Measurements from ENCODE around the gene NLRC3.
"Not testable (repeated sequence)": the region's sequence is repeated elsewhere in the genome, so short reads cannot be mapped to it uniquely, and the experiment has no call there.

NLRC3 gene

DNA sequence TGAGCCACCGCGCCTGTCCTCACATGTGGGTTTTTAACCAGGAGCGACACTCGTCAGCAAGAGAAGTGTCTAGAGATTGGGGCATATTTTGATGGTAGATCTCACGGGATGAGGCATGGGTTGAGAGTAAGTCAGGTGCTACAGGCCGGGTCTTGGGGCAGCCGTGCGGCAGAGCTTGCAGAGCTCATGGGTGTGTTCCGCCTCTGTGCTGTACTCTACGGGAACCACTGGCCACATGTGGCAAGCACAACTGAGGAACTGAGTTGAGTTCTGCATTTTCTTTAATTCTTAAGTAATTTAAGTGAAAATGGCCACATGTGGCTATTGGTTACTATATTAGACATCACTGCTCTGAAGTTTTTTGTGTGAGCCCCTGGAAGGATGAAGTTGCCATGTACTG, 66.8 kb downstream of the NLRC3 start:
- DNase-seq: no peak

- peak; percentile 73 for DNase-seq
Measured at GRCh38 chr16:3509470-3509928, 67.7 kb downstream of the NLRC3 start.

DNA sequence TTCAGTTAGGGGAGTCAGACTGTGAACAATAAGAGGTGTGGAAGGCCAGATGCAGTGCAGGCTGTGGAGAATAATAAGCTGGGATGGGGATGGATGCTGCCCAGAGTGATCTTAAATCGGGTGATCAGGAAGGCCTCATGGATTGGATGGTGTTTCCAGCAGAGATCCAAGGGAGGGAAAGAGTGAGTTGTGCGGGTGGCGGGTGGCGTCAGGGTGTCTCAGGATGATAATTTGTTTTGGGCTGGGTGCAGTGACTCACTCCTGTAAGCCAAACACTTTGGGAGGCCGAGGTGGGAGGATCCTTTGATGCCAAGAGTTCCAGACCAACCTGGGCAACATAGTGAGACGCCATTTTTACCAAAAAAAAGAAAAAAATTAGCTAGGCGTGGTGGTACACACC, 68.5 kb downstream of the NLRC3 start:
- DNase-seq: peak; percentile 26

GRCh38 chr16:3503523-3503922, 73.7 kb downstream of the NLRC3 start:
- DNase-seq: peak; percentile 65

DNA sequence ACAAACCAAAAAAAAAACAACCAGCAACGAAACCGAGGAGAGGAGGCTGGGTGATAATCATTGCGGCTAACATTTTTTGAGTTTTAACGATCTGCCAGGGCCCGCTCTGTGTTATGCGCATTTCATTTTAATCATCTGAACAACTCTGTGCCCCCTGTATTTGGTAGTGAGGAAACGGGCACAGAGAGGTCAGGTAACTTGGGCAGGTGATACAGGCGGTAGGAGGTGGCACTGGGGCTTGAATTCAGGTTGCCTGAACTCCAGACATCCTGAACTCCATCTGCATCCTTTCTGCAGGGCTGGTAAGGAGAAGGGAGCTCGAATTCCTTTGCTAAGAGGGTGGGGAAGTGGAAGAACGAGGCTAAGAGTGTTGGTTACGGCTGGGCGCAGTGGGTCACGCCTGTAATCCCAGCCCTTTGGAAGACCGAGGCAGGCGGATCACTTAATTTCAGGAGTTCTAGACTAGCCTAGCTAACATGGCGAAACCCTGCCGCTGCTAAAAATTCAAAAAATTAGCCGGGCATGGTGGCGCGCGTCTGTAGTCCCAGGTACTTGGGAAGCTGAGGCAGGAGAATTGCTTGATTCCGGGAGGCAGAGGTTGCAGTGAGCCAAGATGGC, 75.3 kb downstream of the NLRC3 start:
- DNase-seq: no peak

DNA sequence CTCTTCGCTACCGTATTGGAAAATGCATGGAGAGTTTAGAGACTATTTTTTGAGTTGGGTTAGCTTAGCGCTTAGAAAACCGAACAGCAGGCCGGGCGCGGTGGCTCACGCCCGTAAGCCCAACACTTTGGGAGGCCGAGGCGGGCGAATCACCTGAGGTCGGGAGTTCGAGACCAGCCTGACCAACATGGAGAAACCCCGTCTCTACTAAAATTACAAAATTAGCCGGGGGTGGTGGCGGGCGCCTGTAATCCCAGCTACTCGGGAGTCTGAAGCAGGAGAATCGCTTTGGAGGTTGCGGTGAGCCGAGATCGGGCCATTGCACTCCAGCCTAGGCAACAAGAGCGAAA, 75.8 kb downstream of the NLRC3 start:
- DNase-seq: not testable (repeated sequence)

DNA sequence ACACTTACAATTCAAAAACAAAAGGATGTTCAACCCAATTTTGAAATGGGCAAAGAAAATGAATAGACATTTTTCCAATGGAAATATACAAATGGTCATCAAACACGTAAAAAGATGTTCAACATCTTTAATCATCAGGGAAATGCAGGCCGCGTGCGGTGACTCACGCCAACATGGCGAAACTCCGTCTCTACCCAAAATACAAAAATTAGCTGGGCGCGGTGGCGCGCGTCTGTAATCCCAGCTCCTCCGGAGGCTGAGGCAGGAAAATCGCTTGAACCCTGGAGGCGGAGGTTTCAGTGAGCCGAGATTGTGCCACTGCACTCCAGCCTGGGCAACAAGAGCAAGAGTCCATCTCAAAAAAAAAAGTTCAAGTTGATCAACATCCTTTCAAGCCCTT, 78.2 kb downstream of the NLRC3 start:
- DNase-seq: no peak

GRCh38 chr16:3497771-3498170, 79.4 kb downstream of the NLRC3 start:
- DNase-seq: no peak

- no peak for DNase-seq
Measured at GRCh38 chr16:3496386-3496785, 80.8 kb downstream of the NLRC3 start.

GRCh38 chr16:3495176-3495575, 82.0 kb downstream of the NLRC3 start, which contains the start of gene C16orf90:
Gene C16orf90 (minus strand): TSS chr16:3495489. CDS start chr16:3495421, 68 bp downstream.
- DNase-seq: no peak

DNA sequence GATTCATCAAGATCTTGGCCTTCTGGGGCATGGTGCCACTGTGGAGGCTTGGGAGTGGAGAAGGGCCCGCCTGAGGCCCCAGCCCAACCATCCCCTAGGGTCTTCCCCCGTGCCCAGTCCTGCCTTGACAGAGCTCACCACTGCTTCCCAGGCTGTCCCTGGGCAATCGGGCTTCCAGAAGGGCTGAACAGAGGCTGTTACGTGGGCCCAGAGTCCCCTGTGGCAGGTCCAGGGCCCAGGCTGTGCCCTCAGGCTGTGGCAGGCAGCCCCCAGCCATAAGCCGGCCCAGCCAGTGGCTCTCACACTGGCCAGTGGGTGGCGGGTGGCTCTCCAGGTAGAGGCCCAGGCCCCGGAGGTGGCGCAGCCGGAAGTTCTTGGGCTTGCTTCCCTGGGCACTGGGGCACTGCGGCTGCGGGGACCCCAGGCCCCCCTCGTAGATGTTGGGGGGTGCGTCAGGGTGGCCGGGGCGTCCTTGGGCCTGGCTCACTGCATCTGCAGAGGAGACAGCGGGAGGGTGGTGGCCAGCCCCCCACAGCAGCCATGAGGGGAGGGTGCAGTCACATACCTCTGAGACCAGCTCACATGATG, 82.7 kb downstream of the NLRC3 start:
- no peak for DNase-seq

DNA sequence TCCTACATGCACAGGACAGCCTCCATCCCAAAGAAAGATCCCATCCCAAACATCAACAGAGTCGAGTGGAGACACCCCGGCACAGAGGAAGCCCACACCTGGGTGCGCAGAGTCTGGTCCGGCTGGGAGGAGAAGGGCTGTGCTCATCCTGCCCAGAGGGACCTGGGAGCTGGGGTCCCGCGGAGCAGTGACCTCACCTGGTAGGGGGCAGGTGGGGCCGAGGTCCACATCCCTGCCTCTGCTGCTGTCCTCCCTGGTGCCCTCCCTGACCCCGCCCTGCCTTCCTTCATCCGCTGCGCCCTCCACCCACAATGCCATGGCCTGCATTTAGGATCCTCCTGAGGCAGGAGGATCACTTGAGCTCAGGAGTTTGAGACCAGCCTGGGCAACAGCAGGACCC, 84.8 kb downstream of the NLRC3 start:
- no peak for DNase-seq

DNA sequence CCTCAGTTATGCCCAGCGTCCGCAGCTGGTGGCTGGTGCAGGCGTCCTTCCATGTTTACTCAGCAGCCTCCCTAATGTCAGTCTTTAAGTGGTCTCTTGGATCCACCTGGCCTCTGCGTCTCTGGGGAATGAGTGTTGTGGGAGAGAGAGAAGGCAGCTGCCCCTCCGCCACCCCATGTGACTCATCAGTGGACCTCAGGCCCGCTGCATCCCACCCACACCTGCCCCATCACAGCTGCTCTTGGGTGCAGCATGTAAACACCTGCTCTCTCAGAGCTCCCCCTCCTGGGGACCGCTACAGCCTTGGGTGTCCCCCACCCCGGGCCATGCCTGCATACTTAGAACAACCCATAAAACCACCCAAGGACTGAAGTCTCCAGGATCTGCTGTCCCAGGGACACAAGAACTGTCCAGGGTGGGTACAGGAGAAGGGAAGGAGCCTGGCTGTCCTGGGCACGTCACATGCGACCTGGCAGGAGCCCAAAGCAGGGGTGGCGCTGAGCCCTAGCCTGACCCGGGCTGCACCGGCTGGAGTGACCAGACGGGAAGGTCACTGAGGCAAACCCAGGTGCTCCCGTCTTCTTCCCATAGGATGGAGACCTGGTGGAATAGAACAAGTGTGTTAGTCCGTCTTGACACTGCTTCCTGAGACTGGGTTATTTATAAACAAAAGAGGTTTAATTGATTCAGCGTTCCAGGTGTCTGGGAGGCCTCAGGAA, 86.1 kb downstream of the NLRC3 start:
- DNase-seq: no peak

All from hematopoietic multipotent progenitor cell treated with erythropoietin and hydrocortisone succinate and interleukin-3 and kit ligand, for 6 days (in vitro differentiated cells).